Liver (tissue), 9 donors: ENCODE results near the gene CRHR1. TPM values are rescaled to one million over a fixed set of nuclear protein-coding genes. Genes with fewer than 3 reads are reported as not detected.
A peak's percentile ranks its signal among the peaks of the same experiment; 100 is the strongest.

Experiments
- DNase-seq: peaks from one replicate; pipeline ENCODE4 v3.0.0-alpha.2; 2017; ENCODE audit warnings: low spot score
- H3K27ac ChIP-seq, 2 donors: one replicate each; pipeline ENCODE4 v1.7.0; 2013; ENCODE audit warnings: inconsistent platforms in 2 of 2, low read length in 2 of 2, control low read depth in 1 of 2, low read depth in 1 of 2, mild to moderate bottlenecking in 1 of 2
- H3K27me3 ChIP-seq, 4 donors: one replicate each; pipeline versions ENCODE4 v1.6.1 to v1.7.0; 2013; ENCODE audit warnings: low read length in 3 of 4, inconsistent platforms in 1 of 4, mild to moderate bottlenecking in 1 of 4, moderate library complexity in 1 of 4; ENCODE audit not compliant: control insufficient read depth in 4 of 4, insufficient read depth in 4 of 4
- H3K36me3 ChIP-seq, 4 donors: one replicate each; pipeline versions ENCODE4 v1.6.1 to v1.7.0; 2013; ENCODE audit warnings: low read length in 3 of 4, mild to moderate bottlenecking in 3 of 4, low read depth in 1 of 4, moderate library complexity in 1 of 4; ENCODE audit not compliant: control insufficient read depth in 4 of 4, insufficient read depth in 3 of 4
- H3K4me1 ChIP-seq, 4 donors: one replicate each; pipeline versions ENCODE4 v1.6.1 to v1.7.0; 2013; ENCODE audit warnings: low read length in 3 of 4, mild to moderate bottlenecking in 3 of 4, moderate library complexity in 1 of 4; ENCODE audit not compliant: control insufficient read depth in 4 of 4, insufficient read depth in 4 of 4
- H3K4me3 ChIP-seq, 3 donors: one replicate each; pipeline versions ENCODE4 v1.6.1 to v1.7.0; 2013; ENCODE audit warnings: low read length in 3 of 3, control low read depth in 1 of 3, low read depth in 1 of 3, mild to moderate bottlenecking in 1 of 3
- H3K9ac ChIP-seq, 2 donors: one replicate each; pipeline ENCODE4 v1.7.0; 2013; ENCODE audit warnings: low read length in 2 of 2, mild to moderate bottlenecking in 2 of 2, moderate library complexity in 2 of 2, control low read depth in 1 of 2, low read depth in 1 of 2
- H3K9me3 ChIP-seq, 4 donors: one replicate each; pipeline versions ENCODE4 v1.6.1 to v1.7.0; 2013; ENCODE audit warnings: low read length in 3 of 4; ENCODE audit not compliant: control insufficient read depth in 4 of 4
- ATF3 ChIP-seq: IDR thresholded peaks from 2 replicates; pipeline ENCODE4 v1.6.1; 2016; ENCODE audit warnings: antibody characterized with exemption
- CTCF ChIP-seq: fragments of 150-350 bp; IDR thresholded peaks from 2 replicates; pipeline ENCODE4 v1.5.1; 2017; ENCODE audit warnings: improper control_type of control experiment, low read depth, low read length; ENCODE audit not compliant: missing input control
- EGR1 ChIP-seq, 2 donors: IDR thresholded peaks; 2 replicates each; pipeline ENCODE4 v1.6.1; 2016 to 2018; ENCODE audit warnings: antibody characterized with exemption in 2 of 2, low read depth in 2 of 2
- FOXA1 ChIP-seq: IDR thresholded peaks from 2 replicates; pipeline ENCODE4 v1.6.1; 2016; ENCODE audit warnings: antibody characterized with exemption
- FOXA2 ChIP-seq: IDR thresholded peaks from 2 replicates; pipeline ENCODE4 v1.6.1; 2016; ENCODE audit warnings: antibody characterized with exemption
- GABPA ChIP-seq, 2 donors: IDR thresholded peaks in 1 of 2; conservative IDR thresholded peaks in 1 of 2; 2 replicates each; pipeline ENCODE4 v1.6.1; 2016; ENCODE audit warnings: antibody characterized with exemption in 2 of 2, mild to moderate bottlenecking in 1 of 2, moderate library complexity in 1 of 2
- HNF4A ChIP-seq, 2 donors: conservative IDR thresholded peaks; 2 replicates each; pipeline ENCODE4 v1.6.1; 2016; ENCODE audit warnings: antibody characterized with exemption in 2 of 2, mild to moderate bottlenecking in 2 of 2
- HNF4G ChIP-seq: IDR thresholded peaks from 2 replicates; pipeline ENCODE4 v1.6.1; 2016; ENCODE audit warnings: antibody characterized with exemption
- JUND ChIP-seq, 2 donors: IDR thresholded peaks; 2 replicates each; pipeline ENCODE4 v1.6.1; 2016; ENCODE audit warnings: antibody characterized with exemption in 2 of 2
- MAX ChIP-seq: IDR thresholded peaks from 2 replicates; pipeline ENCODE4 v1.6.1; 2016; ENCODE audit warnings: antibody characterized with exemption
- NR2F2 ChIP-seq: IDR thresholded peaks from 2 replicates; pipeline ENCODE4 v1.6.1; 2016; ENCODE audit warnings: antibody characterized with exemption
- RAD21 ChIP-seq, 2 donors: IDR thresholded peaks; 2 replicates each; pipeline ENCODE4 v1.6.1; 2016; ENCODE audit warnings: antibody characterized with exemption in 2 of 2, mild to moderate bottlenecking in 2 of 2
- REST ChIP-seq: IDR thresholded peaks from 2 replicates; pipeline ENCODE4 v1.6.1; 2016; ENCODE audit warnings: antibody characterized with exemption, mild to moderate bottlenecking
- RXRA ChIP-seq, 2 donors: IDR thresholded peaks; 2 replicates each; pipeline ENCODE4 v1.6.1; 2017 to 2018; ENCODE audit warnings: antibody characterized with exemption in 2 of 2, mild to moderate bottlenecking in 1 of 2
- SP1 ChIP-seq: IDR thresholded peaks from 2 replicates; pipeline ENCODE4 v1.6.1; 2018; ENCODE audit warnings: antibody characterized with exemption, mild to moderate bottlenecking
- TAF1 ChIP-seq: conservative IDR thresholded peaks from 2 replicates; pipeline ENCODE4 v1.6.1; 2016; ENCODE audit warnings: antibody characterized with exemption, mild to moderate bottlenecking
- YY1 ChIP-seq: IDR thresholded peaks from 2 replicates; pipeline ENCODE4 v1.6.1; 2016; ENCODE audit warnings: antibody characterized with exemption, mild to moderate bottlenecking
- ZBTB33 ChIP-seq: IDR thresholded peaks from 2 replicates; pipeline ENCODE4 v1.6.1; 2016; ENCODE audit warnings: antibody characterized with exemption
- WGBS: extraction: QIAGEN DNeasy Blood & Tissue Kit; methylation state at CpG from one replicate; pipeline ENCODE4 v1.1.7; 2013; 5-methylcytosine and 5-hydroxymethylcytosine counted together
- polyA plus RNA-seq, 2 donors: library from polyadenylated mRNA; stranded (reverse) in 1 of 2; unstranded in 1 of 2; fragments of 200-250 nt in 1 of 2; fragments of >200 nt in 1 of 2; fragmentation: Nextera tagmentation in 1 of 2; extraction: Ambion mirVana in 1 of 2; gene quantifications; one replicate each; pipeline versions ENCODE4 v1.2.1 to v1.2.3, GENCODE V29; 2013 to 2015
- total RNA-seq, 2 donors: library from RNA; depleted of rRNA; stranded (reverse); fragments of >200 nt; gene quantifications; one replicate each; pipeline ENCODE4 v1.2.3, GENCODE V29; 2014
- donor health status: healthy.
- donor health status: healthy.
- donor health status: healthy.
- donor health status: healthy.
- donor health status: healthy.

Gene CRHR1
- not detected for total RNA-seq
- polyA plus RNA-seq: not detected

- TF ChIP-seq GABPA (IDR thresholded peaks at IDR 0.05 in 1 of 2, conservative IDR thresholded peaks at IDR 0.05 in 1 of 2): no peak
- TF ChIP-seq CTCF: no peak
- TF ChIP-seq REST: no peak
- TF ChIP-seq MAX: no peak
- TF ChIP-seq NR2F2: no peak
- no peak for TF ChIP-seq SP1
- TF ChIP-seq ZBTB33: no peak
- no peak for TF ChIP-seq JUND (IDR thresholded peaks at IDR 0.05)
- no peak for TF ChIP-seq FOXA1
- no peak for DNase-seq
These were observed at the start of gene CRHR1 for GRCh38 chr17:45784293-45784740. Gene CRHR1, plus strand, starts transcription at chr17:45784320. Its CDS starts 225 bp downstream, at chr17:45784545.

GRCh38 chr17:45734598-45734997, 49.5 kb upstream of the CRHR1 start:
- no peak overlapping the region for H3K9ac ChIP-seq
- no peaks in the 10 kb centered on the region for H3K36me3 ChIP-seq
- H3K4me1 ChIP-seq: no peaks in the 10 kb centered on the region
- H3K4me3 ChIP-seq: no peak overlapping the region
- 77% methylated on average over 3 of the region's 3 CpGs for WGBS
- H3K27ac ChIP-seq: no peak overlapping the region
- H3K27me3 ChIP-seq: peaks cover 0 to 2% (median 0%) of the 10 kb centered on the region in 4 donors
- no peak for TF ChIP-seq FOXA2
- no peak for TF ChIP-seq GABPA (IDR thresholded peaks at IDR 0.05 in 1 of 2, conservative IDR thresholded peaks at IDR 0.05 in 1 of 2)
- TF ChIP-seq FOXA1: no peak
- TF ChIP-seq SP1: no peak
- TF ChIP-seq MAX: no peak
- TF ChIP-seq EGR1 (IDR thresholded peaks at IDR 0.05; ENCODE audit: low read depth in 2 of 2): no peak
- TF ChIP-seq HNF4A (conservative IDR thresholded peaks at IDR 0.05): no peak
- no peak for TF ChIP-seq RAD21 (IDR thresholded peaks at IDR 0.05)
- no peak for TF ChIP-seq NR2F2
- TF ChIP-seq RXRA (IDR thresholded peaks at IDR 0.05): no peak
- TF ChIP-seq ZBTB33: no peak
- TF ChIP-seq HNF4G: no peak
- no peak for TF ChIP-seq TAF1
- no peak for TF ChIP-seq YY1
- TF ChIP-seq ATF3: no peak
- no peak for DNase-seq
- peaks cover 3 to 24% (median 14%) of the 10 kb centered on the region in 4 donors for H3K9me3 ChIP-seq

More at GRCh38 chr17:45784293-45784740, at the start of gene CRHR1:
- Histone ChIP-seq H3K9me3 (no peaks in the 10 kb centered on the region), H3K27ac (no peak within 1 kb of the TSS), H3K36me3 (no peaks in the 10 kb centered on the region), H3K4me3 (peak within 1 kb of the TSS in 2 of 3 donors; percentile 25 to 40), H3K27me3 (peaks cover 7 to 16% (median 9%) of the 10 kb centered on the region in 4 donors), H3K9ac (no peak within 1 kb of the TSS), H3K4me1 (peaks cover 11 to 23% (median 15%) of the 10 kb centered on the region in 4 donors)
- 1% methylated on average over 56 of the region's 56 CpGs for WGBS
